ENCODE measurements around the gene PPP1R18.
"Not testable (repeated sequence)": the region's sequence is repeated elsewhere in the genome, so short reads cannot be mapped to it uniquely, and the experiment has no call there.

PPP1R18 gene

DNA sequence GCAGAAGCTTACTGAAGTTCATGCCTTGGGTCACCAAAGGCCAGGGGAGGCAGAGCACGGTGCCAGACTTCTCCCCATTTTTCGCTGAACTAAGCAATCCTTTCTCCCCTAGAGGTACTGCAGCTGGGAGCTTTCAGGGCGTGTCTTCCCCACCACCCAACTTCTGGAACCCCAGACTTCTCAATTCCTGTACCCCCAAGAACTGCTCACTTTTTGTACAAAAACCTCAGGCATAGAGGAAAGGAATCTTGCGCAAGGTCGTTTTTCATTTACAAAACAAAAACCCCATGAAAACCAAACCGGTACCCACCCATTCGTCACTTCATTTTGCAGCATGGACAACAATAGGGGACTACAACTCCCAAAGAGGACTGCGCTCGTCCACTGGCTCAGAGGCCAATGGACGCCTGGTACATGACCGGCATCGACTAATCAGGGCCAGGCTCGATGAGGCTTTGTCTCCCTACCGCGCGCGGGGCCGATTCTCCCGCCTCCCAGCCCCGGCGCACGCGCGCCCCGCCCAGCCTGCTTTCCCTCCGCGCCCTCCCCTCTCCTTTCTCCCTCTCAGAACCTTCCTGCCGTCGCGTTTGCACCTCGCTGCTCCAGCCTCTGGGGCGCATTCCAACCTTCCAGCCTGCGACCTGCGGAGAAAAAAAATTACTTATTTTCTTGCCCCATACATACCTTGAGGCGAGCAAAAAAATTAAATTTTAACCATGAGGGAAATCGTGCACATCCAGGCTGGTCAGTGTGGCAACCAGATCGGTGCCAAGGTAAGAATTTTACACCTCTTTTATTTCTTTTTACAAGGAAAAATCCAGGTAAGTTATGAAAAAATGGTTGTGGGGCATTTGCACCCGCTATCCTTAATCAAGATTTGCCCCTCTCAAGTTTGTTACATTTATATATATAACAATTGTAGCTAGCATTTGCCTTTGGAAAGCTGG lies 33.6 kb upstream of the PPP1R18 start, which contains the start of gene TUBB:
TUBB (plus strand) TSS at position 562 of the 947 bp plus-strand sequence; CDS start at position 717, 155 bp downstream.
- DNase-seq = peak; percentile 96

DNA sequence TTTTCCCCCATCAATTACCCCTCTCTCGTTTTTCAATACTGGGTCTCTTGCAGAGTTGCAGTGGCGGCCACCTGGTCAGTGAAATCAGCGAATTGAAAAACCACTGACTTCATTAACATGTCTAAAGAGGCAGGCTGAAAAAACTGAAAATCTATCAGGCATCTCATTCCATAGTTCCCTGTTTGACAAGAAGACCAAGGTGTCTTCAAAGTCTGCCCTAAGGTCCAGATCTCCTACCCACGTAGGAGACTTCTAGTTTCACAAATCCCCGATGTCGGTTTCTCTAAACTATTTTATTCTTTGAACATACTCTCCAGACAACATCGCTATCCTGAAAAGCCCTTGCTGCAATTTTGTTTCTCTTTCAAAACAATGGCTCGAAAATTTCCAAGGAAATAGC lies 32.9 kb upstream of the PPP1R18 start:
- peak; percentile 63 for DNase-seq

DNA sequence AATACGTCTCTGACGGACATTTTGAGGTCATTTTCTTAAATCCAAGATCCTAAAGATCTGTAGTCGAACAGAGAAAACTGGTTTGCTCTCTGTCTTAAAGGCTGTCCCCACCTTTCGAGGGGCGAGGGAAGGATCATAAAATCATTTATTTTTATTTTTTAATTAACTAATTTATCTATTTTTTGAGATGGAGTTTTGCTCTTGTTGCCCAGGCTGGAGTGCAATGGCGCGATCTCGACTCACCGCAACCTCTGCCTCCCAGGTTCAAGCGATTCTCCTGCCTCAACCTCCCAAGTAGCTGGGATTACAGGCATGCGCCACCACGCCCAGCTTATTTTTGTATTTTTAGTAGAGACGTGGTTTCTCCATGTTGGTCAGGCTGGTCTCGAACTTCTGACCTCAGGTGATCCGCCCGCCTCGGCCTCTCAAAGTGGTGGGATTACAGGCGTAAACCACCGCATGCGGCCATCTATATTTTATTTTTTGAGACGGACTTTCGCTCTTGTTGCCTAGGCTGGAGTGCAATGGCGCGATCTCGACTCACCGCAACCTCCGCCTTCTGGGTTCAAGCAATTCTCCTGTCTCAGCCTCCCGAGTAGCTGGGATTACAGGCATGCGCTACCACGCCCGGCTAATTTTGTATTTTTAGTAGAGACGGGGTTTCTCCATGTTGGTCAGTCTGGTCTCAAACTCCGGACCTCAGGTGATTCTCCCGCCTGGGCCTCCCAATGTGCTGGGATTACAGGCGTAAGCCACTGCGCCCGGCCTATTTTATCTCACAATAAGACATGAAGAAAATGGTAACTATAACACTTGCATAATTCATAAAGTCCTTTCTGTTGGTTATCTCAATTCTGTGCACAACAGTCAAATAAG lies 31.6 kb upstream of the PPP1R18 start:
- DNase-seq = not testable (repeated sequence)

DNA sequence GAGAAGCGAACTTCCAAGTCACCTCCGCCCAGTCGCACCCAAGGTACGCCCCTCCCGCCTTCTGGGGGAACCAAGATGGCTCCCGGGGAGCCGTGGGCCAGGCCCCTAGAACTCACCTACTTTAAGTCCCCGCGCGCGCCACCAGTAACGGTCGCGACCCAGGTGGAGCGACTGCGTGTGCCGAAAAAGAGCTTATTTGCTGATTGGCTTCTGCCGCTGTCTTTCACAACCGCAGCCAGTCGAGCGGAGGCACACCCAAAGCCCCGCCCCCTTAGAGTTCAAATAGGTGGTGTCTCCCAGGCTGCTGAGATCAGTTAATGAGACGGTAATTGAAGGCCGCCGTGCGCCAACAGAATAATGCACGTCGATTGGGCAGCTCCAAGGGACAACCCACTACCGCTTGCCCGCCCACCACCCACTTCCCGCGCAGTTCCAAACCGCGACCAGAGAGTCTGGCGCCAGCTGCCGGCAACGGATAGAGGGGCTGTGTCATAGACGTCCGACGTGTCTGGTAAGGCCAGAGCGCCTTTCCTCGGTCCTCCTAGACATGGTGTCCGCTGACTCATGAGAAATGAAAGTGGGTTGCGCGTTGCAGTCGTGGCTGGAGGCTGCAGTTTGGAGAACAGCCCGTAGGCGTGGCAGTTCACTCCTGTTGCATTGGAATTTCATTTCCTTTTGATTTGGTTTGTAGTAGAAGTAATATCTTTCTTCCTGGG lies 30.8 kb upstream of the PPP1R18 start, which contains the start of gene MDC1:
MDC1 (minus strand) TSS at position 153 of the 716 bp plus-strand sequence. CDS start 2,106 bp downstream, outside the sequence.
- DNase-seq = peak; percentile 100

DNA sequence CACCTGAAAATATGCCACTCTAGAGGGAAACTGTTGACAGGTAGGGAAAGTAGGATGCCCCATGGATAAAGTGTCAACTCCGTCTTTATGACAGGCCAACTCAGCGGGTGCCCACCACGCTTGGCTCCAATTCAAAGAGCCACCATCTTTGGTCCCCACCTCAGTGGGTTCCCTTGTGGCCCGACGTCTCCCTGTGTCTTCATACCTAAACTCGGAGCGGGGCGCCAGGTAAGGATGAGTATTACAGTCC lies 30.4 kb upstream of the PPP1R18 start:
- DNase-seq = no peak

DNA sequence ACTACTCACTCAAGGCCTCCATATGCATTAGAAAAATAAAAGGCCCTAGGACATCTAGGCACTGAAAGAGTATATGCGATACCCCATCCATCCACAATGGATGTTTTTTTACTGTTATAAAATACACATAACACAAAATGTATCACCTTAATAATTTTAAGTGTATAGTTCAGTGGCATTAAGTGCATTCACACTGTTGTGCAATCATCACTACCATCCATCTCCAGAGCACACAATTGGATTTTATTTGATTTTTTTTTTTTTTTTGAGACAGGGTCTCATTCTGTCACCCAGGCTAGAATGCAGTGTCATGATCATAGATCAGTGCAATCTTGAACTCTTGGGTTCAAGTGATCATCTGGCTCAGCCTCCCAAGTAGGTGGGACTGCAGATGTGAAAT lies 27.8 kb upstream of the PPP1R18 start:
- DNase-seq = no peak

DNA sequence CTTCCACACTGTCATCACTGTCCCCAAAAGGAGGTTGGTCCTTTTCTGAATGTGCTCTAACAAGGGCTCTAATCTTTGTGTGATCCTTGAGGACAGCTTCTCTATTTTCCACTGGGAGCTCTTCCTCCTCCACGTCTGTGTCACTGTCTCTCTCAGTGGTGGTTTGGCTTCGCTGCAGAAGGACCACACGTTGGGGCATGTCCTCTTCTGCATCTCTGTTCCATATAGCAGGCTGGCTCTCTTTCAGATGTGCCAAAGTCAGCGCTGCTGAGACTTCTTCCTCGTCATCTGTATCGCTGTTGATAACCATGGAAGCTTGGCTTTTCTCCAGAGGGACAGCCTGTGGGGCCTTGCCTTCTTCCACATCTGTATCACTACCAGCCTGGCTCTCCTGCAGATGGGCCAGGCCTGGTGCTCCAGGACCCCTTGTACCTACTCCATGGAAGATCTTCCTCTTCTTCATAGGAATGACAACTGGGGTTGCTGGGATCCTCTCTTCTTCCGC lies 26.0 kb upstream of the PPP1R18 start:
- no peak for DNase-seq

DNA sequence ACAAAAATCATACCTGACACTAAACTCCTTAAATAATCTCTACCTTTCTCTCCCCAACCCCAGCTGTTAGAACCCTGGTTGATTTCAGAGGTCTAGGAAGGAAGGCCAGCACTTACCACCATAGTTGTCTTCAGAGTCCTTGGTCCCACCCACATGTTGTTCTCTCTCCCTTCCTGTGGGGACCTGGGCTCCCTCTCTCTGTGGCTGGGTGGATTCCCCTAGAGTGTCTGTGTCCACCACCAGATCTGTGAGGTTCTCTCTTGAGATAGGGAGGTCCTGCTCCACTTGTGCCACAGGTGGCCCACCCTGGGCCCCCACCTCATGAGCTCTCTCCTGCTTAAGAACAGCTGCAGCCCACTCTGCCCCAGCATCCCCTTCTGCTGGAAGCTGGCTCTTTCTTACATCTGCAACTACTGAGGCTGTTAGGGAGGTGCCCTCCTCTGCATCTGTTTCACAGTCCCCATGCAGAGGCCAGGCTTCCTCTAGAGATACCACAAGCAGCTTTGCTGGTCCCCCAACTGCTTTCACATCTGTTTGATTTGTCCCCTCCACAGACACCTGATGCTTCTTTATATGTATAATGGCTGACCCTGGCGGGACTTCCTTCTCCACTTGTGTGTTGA lies 25.4 kb upstream of the PPP1R18 start:
- DNase-seq = no peak

DNA sequence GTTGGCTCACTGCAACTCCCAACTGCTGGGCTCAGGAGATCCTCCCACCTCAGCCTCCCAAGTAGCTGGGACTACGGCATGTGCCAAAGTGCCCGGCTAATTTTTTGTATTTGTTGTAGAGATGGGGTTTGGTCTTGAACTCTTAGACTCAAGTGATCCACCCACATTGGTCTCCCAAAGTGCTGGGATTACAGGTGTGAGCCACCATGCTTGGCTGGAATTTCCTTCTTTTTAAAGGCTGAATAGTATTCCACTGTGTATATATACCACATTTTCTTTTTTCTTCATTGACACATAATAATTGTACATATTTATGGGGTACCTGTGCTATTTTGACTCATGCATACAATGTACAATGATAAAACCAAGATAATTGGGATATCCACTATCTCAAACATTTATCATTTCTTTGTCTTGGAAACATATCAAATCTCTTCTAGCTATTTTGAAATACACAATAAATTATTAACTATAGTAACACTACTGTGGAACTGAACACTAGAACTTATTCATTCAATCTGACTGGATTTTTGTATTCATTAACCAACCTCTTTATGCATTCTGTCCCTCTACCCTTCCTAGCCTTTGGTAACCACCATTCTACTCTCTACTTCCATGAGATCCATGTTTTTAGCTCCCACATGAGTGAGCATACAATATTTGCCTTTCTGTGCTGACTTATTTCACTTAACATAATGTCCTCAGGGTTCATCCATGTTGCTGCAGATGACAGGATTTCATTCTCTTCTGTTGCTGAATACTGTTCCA lies 22.8 kb upstream of the PPP1R18 start:
- DNase-seq = no peak

DNA sequence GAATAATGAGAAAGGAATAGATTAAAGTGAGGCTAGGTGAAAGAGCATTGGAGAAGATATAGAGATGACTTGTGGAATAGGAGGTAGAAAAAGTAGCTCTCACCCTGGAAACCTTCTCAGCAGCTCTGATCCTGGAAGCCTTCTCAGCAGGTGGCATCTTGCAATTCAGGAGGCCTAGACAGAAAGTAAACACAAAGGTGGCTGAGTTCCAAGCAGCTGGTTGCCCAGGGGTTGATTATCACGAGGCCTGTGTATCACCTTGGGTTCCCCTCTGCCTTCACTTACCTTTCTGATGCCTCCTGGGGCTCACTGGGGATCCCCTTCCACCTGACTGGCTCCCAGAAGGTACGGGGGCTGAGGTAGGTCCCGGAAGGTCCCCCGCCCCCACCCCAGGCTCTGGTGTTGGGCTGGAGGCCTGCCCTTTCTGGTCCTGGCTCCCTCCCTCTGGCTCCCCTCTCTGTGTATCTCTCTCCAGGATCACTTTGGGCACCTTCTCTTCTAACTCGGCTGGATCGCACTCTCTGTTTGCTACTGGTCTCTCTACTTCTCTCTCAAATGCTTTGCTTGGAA lies 20.9 kb upstream of the PPP1R18 start:
- peak; percentile 71 for DNase-seq

DNA sequence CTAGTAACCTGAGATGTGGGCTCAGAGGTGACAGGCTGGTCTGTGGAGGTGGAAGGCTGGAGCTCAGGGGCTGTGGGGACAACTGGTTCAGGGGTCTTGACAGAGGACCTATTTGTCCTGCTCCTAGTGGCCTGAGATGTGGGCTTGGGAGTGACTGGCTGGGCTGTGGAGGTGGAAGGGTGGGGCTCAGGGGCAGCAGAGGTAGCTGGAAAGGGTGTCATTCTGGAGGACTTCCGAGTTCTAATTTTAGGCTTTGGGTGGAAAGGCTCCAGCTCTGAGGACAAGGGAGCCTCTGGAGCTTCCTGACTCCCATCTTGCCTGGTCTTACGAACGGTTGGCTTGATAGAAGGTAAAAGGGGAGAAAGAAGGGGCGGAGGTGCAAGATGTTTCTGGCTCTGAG lies 19.2 kb upstream of the PPP1R18 start:
- DNase-seq = no peak

DNA sequence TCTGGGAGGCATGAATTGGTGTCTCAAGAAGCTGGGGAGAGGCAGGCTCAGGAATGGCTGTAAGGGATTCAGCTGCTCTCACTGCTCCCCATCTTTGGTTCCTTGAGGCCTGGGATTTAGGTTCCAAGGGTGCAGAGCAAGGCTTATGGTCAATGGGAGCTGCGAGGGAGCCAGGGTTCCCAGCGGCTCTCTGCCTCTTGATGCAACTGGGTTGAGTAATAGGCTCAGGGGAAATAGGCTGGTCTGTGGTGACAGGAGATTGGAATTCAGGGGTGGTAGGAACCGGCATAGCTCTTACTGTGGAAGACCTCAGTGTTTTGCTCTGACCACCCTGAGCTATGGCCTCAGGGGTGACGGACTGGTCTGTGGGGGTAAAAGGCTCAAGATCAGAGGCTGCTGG lies 17.4 kb upstream of the PPP1R18 start:
- DNase-seq = no peak

DNA sequence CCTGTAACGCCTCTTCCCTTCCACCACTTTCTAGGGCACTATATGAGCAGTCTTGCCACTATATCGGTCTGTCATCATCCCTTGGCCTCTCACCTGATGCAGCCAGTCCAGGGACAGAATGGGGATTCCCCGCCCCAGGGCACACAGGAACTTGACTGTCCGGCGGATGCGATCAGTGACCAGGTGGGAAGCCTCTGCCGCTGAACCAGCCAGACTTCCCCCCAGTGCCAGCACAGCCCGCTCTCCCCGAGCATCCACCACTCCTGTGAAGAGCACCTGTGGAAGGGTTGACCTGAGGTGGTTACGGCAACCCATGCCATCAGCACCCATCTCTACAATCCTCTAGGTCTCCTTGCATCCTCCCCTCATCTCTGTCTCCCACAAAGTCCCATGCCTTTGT lies 16.6 kb upstream of the PPP1R18 start:
- no peak for DNase-seq

DNA sequence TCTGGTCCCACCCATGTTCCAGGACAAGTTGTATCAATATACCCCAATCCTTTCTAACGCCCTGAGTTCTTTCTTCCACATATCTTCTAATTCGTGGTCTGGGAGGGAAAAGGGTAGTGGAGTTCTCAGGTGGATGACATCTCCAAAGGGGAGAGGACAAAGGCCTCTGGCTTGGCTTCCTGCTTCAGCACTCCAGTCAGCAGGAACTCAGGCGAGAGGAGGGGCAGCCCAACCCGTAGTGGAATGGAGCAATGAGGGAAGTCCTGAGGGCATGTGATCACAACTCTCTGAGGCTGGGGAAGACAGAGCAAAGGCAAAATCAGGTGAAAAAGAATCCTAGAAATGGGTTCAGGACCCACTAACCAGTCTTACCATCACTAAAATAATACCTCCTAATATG lies 13.9 kb upstream of the PPP1R18 start:
- DNase-seq = no peak

DNA sequence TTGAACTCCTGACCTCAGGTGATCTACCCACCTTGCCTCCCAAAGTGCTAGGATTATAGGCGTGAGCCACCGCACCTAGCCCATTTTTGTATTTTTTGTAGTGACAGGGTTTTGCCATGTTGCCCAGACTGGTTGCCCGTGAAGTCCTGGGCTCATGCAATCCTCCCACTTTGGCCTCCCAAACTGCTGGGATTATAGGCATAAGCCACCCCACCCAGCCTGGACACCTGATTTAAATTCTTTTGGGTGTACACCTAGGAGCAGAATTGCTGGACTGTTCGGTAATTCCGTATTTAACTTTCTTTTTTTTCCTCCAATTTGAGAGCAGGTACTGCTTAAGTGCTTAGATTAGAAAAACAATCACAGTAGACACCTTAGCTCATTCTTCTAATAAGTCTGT lies 10.0 kb upstream of the PPP1R18 start:
- no peak for DNase-seq

DNA sequence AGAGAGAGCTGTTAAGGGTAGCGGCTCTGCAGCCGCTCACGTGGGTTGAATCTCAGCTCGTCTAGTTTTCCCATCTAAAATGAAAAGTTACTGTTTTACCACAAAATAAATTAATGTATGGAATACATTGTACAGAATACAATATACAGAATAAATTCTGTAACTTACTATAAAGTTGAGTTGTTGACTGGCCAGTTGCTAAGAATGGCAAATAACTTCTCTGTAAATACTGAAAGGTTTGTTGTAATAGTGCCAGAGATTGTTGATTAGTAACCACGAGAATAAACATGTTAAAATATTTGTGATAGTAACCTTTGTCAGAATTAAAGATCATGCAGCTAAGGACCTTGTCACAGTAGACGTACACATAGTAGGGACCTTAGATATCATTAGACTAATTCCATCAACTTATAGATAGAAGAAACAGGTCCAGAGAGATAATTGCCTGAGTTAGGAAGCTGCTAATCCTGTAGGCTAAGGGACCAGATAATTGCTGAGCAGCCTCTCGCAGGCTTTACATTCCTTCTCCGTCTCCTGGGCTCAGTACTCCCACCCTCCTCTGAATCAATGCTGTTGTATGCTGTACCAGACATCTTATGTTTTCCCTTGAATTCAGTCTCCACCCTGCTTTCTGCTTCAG lies 4.9 kb upstream of the PPP1R18 start:
- no peak for DNase-seq

DNA sequence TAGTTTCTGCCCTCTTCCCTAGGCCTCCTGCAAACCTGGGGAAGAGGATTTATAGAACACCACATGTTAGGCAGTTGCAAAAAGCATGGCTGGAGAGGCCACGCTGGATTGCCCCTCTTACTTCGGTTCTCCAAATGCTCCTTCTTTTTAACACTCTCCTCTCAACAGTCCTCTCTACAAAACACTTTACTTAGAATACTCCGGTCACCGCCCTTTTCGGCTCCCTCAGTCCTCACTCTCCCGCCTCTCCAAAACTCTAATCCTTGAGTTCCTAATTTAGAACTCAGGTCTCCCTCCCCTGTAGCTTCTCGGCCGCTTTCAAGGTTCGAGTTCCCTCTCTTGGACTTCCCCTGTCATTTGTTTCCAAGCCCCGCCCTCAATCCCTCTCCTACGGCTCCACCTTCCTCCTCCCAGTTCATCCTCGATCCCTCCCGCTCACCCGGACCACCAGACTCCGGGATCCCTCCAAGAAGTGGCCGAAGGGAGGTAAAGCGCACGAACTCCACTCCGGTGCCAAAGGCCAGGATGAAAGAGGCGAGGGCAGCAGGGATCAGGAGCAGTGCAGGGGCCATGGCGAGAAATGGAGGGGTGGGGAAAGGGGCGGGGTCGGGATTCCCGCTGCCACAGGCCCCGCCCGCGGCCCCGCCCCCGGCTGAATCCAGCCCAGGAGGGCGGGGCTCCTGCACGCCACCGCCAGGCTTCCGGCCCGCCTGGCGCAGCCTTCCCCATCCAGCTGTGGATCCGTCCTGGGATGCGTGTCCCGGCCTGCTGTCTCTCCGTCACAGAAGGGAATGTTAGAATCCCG lies 4.2 kb upstream of the PPP1R18 start, which contains the start of gene NRM:
NRM (minus strand) TSS at position 582 of the 805 bp plus-strand sequence; CDS start at position 572, 10 bp downstream.
- peak; percentile 87 for DNase-seq

DNA sequence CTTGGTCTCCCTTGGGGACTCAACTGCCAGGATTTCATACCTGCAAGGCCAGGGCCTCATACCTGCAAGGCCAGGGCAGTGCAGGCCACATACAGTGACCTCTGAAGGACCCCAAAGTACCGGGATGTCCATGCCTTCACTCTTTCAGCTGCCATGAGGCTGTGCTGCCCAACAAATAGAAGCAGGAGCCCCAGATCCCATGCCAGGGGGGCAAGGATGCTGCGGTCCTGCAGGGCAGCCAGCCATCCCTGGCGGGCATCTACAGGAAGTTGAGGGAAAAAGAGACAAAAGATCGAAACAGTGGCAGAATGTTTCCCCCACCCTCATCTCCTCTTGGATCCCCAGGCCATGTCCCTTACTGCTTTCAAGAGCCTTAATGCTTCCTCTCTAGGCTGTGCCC lies 3.5 kb upstream of the PPP1R18 start:
- no peak for DNase-seq

DNA sequence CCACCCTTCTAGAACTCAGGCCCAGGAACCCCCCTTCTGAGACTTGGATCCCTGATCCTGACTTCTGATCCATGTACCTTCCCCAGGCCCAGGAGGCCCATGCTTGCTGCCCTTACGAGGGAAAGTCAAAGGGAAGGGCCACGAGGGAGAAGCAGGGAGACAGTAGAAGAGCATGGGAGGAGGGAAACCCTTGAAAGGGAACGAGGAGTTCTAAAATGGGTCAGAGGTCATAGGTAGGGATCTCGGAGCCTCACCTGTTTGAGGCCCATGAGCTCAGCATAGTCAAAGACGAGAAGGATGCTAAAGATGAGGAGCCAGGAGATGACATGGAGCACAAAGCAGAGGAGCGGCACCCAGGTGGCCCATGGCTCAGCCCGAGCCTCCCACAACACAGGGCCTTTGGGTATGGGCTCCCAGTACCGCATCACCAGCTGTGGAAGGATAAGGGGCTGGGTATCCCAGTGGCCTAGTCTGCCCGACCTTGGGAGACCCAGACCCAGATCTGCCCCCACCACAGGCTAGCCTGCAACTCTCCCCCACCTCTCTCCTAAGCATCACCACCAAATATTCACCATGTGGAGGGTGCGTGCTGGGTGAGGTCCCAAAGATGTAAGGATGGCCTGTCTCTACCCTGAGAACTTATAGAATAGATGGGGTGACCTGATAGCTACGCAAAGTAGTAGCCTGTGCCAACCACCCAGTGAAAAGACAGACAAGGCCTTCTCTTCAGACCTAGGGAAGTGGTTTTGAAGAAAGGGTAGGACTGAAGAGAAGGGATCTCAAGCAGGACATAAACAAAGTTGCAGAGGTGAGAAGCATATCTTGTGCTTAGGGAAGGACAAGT lies 2.8 kb upstream of the PPP1R18 start:
- DNase-seq = no peak
